ENCODE measurements around the gene ADAM22.

Gene ADAM22

DNA sequence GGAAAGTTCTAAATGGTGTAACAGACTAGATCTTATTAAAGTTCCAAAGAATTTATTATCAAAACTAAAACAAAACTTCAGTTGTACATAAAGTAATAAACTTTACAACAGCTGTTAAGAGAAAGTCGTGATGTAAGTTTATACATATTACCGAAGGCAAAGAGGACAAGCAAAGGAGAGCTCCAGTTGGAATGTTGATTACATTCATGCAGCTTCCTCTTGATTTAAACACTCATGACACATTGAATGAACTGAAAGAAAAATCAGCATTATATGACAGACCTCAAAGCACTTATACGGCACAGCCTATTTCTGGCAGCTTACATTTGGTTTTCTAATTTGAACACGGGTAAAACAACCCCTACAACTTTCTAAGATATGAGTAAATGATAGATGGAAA lies 272.2 kb downstream of the ADAM22 start:
- no peak overlapping the region for H3K4me3 ChIP-seq
- no peak overlapping the region for H3K27ac ChIP-seq
- no peak for DNase-seq (ENCODE audit: low spot score)
- TF ChIP-seq, protein P1, sequence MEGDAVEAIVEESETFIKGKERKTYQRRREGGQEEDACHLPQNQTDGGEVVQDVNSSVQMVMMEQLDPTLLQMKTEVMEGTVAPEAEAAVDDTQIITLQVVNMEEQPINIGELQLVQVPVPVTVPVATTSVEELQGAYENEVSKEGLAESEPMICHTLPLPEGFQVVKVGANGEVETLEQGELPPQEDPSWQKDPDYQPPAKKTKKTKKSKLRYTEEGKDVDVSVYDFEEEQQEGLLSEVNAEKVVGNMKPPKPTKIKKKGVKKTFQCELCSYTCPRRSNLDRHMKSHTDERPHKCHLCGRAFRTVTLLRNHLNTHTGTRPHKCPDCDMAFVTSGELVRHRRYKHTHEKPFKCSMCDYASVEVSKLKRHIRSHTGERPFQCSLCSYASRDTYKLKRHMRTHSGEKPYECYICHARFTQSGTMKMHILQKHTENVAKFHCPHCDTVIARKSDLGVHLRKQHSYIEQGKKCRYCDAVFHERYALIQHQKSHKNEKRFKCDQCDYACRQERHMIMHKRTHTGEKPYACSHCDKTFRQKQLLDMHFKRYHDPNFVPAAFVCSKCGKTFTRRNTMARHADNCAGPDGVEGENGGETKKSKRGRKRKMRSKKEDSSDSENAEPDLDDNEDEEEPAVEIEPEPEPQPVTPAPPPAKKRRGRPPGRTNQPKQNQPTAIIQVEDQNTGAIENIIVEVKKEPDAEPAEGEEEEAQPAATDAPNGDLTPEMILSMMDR (IDR thresholded peaks at IDR 0.05): no peak

DNA sequence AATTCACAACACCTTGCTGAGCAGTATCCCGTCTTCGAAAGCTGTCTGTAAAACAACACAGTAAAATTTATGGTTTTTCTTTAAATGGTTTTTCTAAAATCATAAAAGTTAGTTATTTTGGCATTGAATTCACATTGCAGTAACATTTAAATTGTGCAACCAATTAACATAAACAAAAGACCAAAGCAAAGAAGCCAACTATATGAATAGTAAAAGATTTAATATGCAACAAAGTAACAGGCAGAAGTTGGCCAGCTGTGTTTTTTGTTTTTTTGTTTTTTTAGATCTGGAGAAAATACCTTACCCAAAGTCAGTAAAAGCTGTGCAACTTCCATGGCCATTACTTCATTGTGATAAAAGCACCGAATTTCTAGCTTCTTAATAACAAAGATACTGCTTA lies 274.5 kb downstream of the ADAM22 start:
- TF ChIP-seq, protein P1 (IDR thresholded peaks at IDR 0.05): no peak
- DNase-seq (ENCODE audit: low spot score): no peak
- Histone ChIP-seq H3K27ac (no peak overlapping the region), H3K4me3 (no peak overlapping the region)

DNA sequence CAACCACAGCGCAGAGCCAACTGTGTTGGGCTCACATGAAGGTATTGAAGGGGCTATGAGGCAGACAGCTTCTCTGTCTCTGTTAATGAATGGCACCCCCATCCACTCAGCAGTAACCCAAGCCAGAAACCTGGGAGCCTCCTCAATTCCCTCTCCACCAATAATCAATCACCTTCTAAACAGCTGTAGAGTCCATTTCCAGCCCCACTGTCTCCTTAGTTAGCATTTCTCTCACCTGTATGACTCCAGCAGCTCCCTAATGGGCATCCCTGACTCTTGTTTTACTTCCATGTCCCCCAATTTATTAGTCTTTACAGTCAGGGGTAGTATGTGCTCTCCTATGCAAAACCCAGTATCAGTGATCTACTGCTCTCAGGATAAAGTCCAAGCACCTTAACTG lies 278.9 kb downstream of the ADAM22 start:
- Histone ChIP-seq H3K27ac (no peak overlapping the region), H3K4me3 (no peak overlapping the region)
- TF ChIP-seq, protein P1 (IDR thresholded peaks at IDR 0.05): no peak
- DNase-seq (ENCODE audit: low spot score): no peak

DNA sequence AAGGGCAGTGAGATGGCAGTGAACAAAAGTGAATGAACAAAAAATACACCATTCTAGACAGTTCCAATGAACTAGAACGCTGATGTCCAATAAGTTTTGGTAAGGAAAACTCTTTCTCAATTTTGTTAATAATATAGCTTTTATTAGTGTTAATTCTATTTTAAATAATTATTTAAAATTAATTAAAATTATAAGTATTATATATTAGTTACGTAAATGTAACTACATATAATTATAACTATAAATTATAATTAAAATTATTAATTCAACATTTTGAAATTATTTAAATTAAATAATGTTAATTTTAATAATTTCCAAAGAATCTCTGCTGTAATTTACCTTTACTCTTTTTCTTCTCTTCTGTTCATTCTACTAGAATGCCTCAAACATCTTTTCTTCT lies 280.4 kb downstream of the ADAM22 start:
- Histone ChIP-seq H3K4me3 (no peak overlapping the region), H3K27ac (no peak overlapping the region)
- TF ChIP-seq, protein P1 (IDR thresholded peaks at IDR 0.05): no peak
- DNase-seq (ENCODE audit: low spot score): no peak

DNA sequence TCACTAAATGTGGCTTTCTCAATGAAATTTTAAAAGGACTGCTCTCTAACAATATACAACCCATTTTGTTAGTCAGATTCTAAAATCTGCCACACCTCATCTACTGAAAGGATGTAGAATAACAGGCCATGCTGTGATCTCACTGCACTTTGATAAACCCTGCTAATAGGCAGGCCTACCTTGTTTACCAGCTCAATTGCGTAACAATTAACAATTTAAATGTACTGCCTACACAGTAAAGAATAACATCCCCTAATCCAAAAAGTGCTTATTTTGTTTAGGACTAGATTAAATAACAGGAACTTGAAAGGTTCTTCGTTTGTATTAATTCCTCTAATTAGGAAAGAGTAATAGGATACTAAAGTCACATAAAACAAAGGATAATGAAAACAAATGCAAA lies 281.2 kb downstream of the ADAM22 start:
- Histone ChIP-seq H3K27ac (no peak overlapping the region), H3K4me3 (no peak overlapping the region)
- TF ChIP-seq, protein P1 (IDR thresholded peaks at IDR 0.05): no peak
- no peak for DNase-seq (ENCODE audit: low spot score)

DNA sequence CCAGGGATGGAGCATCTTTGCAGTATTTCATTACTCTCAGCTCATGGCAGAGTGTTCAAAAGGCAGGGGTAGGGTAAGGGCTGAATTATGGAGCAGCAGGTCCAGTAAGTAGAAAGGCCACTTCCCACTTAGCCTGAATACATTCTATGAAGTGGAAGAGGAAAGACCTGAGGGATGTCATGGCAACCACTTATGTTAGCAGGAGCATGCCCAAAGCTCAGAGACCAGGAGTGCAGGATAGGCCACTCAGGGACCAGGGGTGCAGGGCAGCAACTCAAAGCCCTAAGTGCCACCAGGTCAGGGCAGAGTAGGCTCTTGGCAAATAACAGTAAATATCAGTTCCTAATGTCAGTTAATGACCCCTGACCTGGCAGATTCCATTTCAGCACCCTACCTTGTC lies 282.2 kb downstream of the ADAM22 start:
- H3K4me3 ChIP-seq: no peak overlapping the region
- no peak overlapping the region for H3K27ac ChIP-seq
- no peak for DNase-seq (ENCODE audit: low spot score)
- TF ChIP-seq, protein P1 (IDR thresholded peaks at IDR 0.05): no peak

DNA sequence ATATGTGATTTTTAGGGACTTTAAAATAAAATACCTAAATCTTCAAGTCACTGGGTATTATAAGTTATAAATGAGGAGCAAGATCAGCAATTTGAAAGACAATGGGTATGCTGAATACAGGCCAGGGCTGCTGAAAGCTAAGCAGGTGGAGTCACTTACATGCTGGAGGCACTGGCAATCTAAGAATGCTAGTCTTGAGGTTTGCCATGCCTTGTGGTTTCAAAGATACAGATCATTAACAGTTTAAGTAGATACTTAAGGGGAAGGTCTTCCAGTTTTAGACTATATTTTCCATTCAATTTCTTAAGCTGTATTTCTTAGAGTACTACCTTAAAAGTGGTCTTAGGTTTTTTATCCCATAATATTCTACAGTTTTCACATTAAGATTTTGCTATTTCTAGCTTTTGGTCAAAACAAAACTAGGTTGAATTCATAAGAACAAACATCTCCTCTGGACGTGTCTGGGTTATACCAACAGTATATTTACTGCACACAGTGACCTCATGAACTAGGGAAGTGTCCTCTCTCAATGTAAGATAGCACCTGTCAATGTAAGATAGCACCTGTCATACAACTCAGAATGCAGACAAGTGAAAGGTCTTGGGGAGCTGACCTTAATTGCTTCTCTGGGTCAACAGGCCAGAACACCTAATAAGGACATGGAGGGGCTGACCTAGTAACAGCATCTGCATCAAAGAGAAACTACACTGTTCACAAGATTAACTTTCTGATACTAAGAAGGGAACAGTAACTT lies 283.8 kb downstream of the ADAM22 start:
- Histone ChIP-seq H3K4me3 (peak overlapping the region; percentile 85), H3K27ac (peak overlapping the region in 1 of 2 donors; percentile 96)
- TF ChIP-seq, protein P1 (IDR thresholded peaks at IDR 0.05): no peak
- no peak for DNase-seq (ENCODE audit: low spot score)
